Hematopoietic multipotent progenitor cell treated with erythropoietin and hydrocortisone succinate and interleukin-3 and kit ligand, for 15 days (in vitro differentiated cells): ENCODE data around the gene THSD7A.

Experiments
- DNase-seq: peaks from one replicate; pipeline ENCODE4 v3.0.0-alpha.2; 2015; ENCODE audit warnings: low spot score

THSD7A gene

GRCh38 chr7:11638011-11638774 lies 193.8 kb downstream of the THSD7A start:
- DNase-seq = no peak

- no peak for DNase-seq
Measured at GRCh38 chr7:11636274-11636673, 195.7 kb downstream of the THSD7A start.

GRCh38 chr7:11633310-11633709 lies 198.7 kb downstream of the THSD7A start:
- no peak for DNase-seq

GRCh38 chr7:11630355-11630754 lies 201.6 kb downstream of the THSD7A start:
- DNase-seq = no peak

- DNase-seq = no peak
Measured at GRCh38 chr7:11625669-11626068, 206.3 kb downstream of the THSD7A start.

- DNase-seq = no peak
Measured at GRCh38 chr7:11623093-11623678, 208.8 kb downstream of the THSD7A start.

- DNase-seq = no peak
Measured at GRCh38 chr7:11620406-11621253, 211.4 kb downstream of the THSD7A start.

GRCh38 chr7:11616466-11616865 lies 215.5 kb downstream of the THSD7A start:
- no peak for DNase-seq

GRCh38 chr7:11615174-11615573 lies 216.8 kb downstream of the THSD7A start:
- DNase-seq = no peak

GRCh38 chr7:11613292-11613930 lies 218.6 kb downstream of the THSD7A start:
- no peak for DNase-seq

GRCh38 chr7:11612737-11613136 lies 219.3 kb downstream of the THSD7A start:
- DNase-seq = no peak

GRCh38 chr7:11609096-11609670 lies 222.8 kb downstream of the THSD7A start:
- DNase-seq = no peak

- DNase-seq = no peak
Measured at GRCh38 chr7:11607686-11608085, 224.3 kb downstream of the THSD7A start.

GRCh38 chr7:11605749-11606148 lies 226.2 kb downstream of the THSD7A start:
- no peak for DNase-seq

- no peak for DNase-seq
Measured at GRCh38 chr7:11604505-11604904, 227.5 kb downstream of the THSD7A start.

- no peak for DNase-seq
Measured at GRCh38 chr7:11601761-11602160, 230.2 kb downstream of the THSD7A start.

GRCh38 chr7:11593322-11593721 lies 238.7 kb downstream of the THSD7A start:
- DNase-seq = no peak

- DNase-seq = no peak
Measured at GRCh38 chr7:11592699-11593098, 239.3 kb downstream of the THSD7A start.

GRCh38 chr7:11591943-11592342 lies 240.1 kb downstream of the THSD7A start:
- no peak for DNase-seq

GRCh38 chr7:11591055-11591633 lies 240.9 kb downstream of the THSD7A start:
- no peak for DNase-seq

GRCh38 chr7:11589251-11589650 lies 242.7 kb downstream of the THSD7A start:
- no peak for DNase-seq

- DNase-seq = no peak
Measured at GRCh38 chr7:11587814-11588213, 244.2 kb downstream of the THSD7A start.
